ENCODE results near the gene REG3A.

- TF ChIP-seq CTCF (conservative IDR thresholded peaks at IDR 0.05; ENCODE audit: low read length) (no peak), EZH2phosphoT487 (IDR thresholded peaks at IDR 0.05; ENCODE audit: borderline replicate concordance, low read depth, low read length) (no peak)
Observed at GRCh38 chr2:79112269-79112668, 47.3 kb downstream of the REG3A start.
